ENCODE data around the gene GH2.

GH2 gene

DNA sequence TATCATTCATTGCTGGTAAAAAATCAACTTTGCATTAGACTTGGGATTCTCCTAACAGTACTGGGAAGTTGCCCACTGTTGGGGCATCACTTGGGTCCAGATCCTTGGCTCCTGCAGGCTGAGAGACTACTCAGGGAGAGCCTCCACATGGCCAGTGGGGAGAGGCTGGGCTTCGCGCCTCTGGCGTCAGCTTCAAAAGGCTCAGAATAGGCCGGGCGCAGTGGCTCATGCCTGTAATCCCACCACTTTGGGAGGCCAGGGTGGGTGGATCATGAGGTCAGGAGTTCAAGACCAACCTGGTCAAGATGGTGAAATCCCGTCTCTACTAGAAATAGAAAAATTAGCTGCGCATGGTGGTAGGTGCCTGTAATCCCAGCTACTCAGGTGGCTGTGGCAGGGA is 32.7 kb upstream of the GH2 start:
- H3K27me3 ChIP-seq (ENCODE audit: insufficient read depth, low read length) = no peaks in the 10 kb centered on the region; the same call in 1 of the 2 replicates
- no peaks in the 10 kb centered on the region for H3K79me2 ChIP-seq (ENCODE audit: insufficient read depth, low read length)
- no peaks in the 10 kb centered on the region for H3F3A ChIP-seq (ENCODE audit: insufficient read depth, low read length)
- H3K36me3 ChIP-seq (ENCODE audit: insufficient read depth, low read length) = no peaks in the 10 kb centered on the region
- no peak overlapping the region for H3K27ac ChIP-seq (ENCODE audit: low read depth, low read length, poor library complexity, severe bottlenecking)
- H3K9me3 ChIP-seq (ENCODE audit: low read length) = no peaks in the 10 kb centered on the region
- no peaks in the 10 kb centered on the region for H3K9me2 ChIP-seq (ENCODE audit: low read depth, low read length)
- H3K9ac ChIP-seq (ENCODE audit: low read length) = no peak overlapping the region
- no peak overlapping the region for H3K4me2 ChIP-seq (ENCODE audit: low read length)
- H2AFZ ChIP-seq (ENCODE audit: low read length) = no peak overlapping the region
- TF ChIP-seq, protein P1, sequence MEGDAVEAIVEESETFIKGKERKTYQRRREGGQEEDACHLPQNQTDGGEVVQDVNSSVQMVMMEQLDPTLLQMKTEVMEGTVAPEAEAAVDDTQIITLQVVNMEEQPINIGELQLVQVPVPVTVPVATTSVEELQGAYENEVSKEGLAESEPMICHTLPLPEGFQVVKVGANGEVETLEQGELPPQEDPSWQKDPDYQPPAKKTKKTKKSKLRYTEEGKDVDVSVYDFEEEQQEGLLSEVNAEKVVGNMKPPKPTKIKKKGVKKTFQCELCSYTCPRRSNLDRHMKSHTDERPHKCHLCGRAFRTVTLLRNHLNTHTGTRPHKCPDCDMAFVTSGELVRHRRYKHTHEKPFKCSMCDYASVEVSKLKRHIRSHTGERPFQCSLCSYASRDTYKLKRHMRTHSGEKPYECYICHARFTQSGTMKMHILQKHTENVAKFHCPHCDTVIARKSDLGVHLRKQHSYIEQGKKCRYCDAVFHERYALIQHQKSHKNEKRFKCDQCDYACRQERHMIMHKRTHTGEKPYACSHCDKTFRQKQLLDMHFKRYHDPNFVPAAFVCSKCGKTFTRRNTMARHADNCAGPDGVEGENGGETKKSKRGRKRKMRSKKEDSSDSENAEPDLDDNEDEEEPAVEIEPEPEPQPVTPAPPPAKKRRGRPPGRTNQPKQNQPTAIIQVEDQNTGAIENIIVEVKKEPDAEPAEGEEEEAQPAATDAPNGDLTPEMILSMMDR (IDR thresholded peaks at IDR 0.05; ENCODE audit: low read length) = no peak
- TF ChIP-seq EZH2 (IDR thresholded peaks at IDR 0.05; ENCODE audit: borderline replicate concordance, low read length) = no peak
- H3K4me3 ChIP-seq (ENCODE audit: low read depth, low read length, poor library complexity, severe bottlenecking) = no peak overlapping the region
- peaks cover 18% of the 10 kb centered on the region for H3K4me1 ChIP-seq (ENCODE audit: insufficient read depth, low read length, severe bottlenecking)
- H4K20me1 ChIP-seq (ENCODE audit: insufficient read depth, low read length) = no peaks in the 10 kb centered on the region

DNA sequence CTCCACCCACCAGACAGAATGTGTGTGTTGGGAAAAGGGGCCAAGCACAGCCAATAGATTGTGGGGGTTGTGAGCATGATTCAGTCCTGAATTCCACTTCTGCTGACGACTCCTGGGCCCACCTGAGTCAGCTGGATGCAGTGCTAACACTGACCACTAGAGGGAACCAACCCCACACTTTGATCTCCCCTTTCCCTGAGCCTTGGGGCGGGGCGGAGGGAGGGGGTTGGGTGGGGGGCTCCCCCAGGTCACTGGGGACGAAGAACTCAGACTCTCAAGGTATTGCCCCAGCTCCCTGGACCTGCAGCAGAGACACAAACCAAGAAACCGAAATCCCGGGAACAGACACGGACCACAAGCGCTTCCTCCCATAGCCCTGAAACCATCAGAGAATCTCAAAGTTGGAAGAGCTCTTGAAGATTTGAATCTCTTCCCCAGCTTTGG is 29.9 kb upstream of the GH2 start:
- Histone ChIP-seq H2AFZ (ENCODE audit: low read length) (no peak overlapping the region), H3K27ac (ENCODE audit: low read depth, low read length, poor library complexity, severe bottlenecking) (no peak overlapping the region), H3K4me3 (ENCODE audit: low read depth, low read length, poor library complexity, severe bottlenecking) (no peak overlapping the region), H3K4me2 (ENCODE audit: low read length) (no peak overlapping the region), H3K79me2 (ENCODE audit: insufficient read depth, low read length) (no peaks in the 10 kb centered on the region), H3K4me1 (ENCODE audit: insufficient read depth, low read length, severe bottlenecking) (peaks cover 12% of the 10 kb centered on the region), H3K36me3 (ENCODE audit: insufficient read depth, low read length) (no peaks in the 10 kb centered on the region), H3K9me3 (ENCODE audit: low read length) (no peaks in the 10 kb centered on the region), H3K9ac (ENCODE audit: low read length) (no peak overlapping the region), H3F3A (ENCODE audit: insufficient read depth, low read length) (no peaks in the 10 kb centered on the region), H3K9me2 (ENCODE audit: low read depth, low read length) (no peaks in the 10 kb centered on the region), H4K20me1 (ENCODE audit: insufficient read depth, low read length) (no peaks in the 10 kb centered on the region), H3K27me3 (ENCODE audit: insufficient read depth, low read length) (no peaks in the 10 kb centered on the region; the same call in 1 of the 2 replicates)
- TF ChIP-seq, protein P1 (IDR thresholded peaks at IDR 0.05; ENCODE audit: low read length) = peak; percentile 42; the same call in 1 of the 2 replicates
- TF ChIP-seq EZH2 (IDR thresholded peaks at IDR 0.05; ENCODE audit: borderline replicate concordance, low read length) = no peak

DNA sequence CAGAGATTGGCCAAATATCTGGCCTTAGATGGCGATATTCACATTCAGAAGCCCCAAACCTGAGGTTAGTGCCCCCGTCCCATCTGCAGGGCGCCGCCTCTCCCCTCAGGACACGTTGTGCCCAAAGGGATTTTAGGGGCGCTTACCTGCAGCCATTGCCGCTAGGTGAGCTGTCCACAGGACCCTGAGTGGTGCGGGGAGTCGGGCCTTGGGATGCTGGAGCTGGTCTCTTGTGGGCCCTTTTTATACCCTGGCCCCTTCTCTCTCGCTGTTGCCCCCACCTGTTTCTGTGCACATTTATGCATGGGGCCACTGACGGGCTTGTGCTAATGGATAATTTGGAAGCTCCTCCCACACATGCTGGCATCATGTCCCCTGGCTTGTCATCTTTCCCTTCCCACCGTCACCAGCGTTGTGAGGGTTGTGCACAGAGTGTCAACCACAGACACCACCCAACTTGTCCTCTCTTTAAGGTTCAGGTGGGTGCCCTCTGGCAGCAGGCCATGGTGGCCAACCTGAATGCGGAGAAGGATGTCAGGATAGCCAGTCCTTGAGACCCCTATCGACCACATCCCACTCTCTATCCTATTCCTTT is 29.4 kb upstream of the GH2 start, which contains the start of gene CSHL1:
Gene CSHL1, minus strand, starts transcription at position 218 of the 595 bp plus-strand sequence. Its CDS starts 62 bp downstream, at position 156.
- no peak within 1 kb of the TSS for H3K4me3 ChIP-seq (ENCODE audit: low read depth, low read length, poor library complexity, severe bottlenecking)
- no peak within 1 kb of the TSS for H3K27ac ChIP-seq (ENCODE audit: low read depth, low read length, poor library complexity, severe bottlenecking)
- H3K9me2 ChIP-seq (ENCODE audit: low read depth, low read length) = no peaks in the 10 kb centered on the region
- no peak within 1 kb of the TSS for H3K4me2 ChIP-seq (ENCODE audit: low read length)
- no peaks in the 10 kb centered on the region for H3K79me2 ChIP-seq (ENCODE audit: insufficient read depth, low read length)
- no peaks in the 10 kb centered on the region for H3K9me3 ChIP-seq (ENCODE audit: low read length)
- H2AFZ ChIP-seq (ENCODE audit: low read length) = no peak within 1 kb of the TSS
- no peaks in the 10 kb centered on the region for H3K36me3 ChIP-seq (ENCODE audit: insufficient read depth, low read length)
- H3K27me3 ChIP-seq (ENCODE audit: insufficient read depth, low read length) = no peaks in the 10 kb centered on the region; the same call in 1 of the 2 replicates
- no peaks in the 10 kb centered on the region for H3F3A ChIP-seq (ENCODE audit: insufficient read depth, low read length)
- peaks cover 10% of the 10 kb centered on the region for H3K4me1 ChIP-seq (ENCODE audit: insufficient read depth, low read length, severe bottlenecking)
- no peak within 1 kb of the TSS for H3K9ac ChIP-seq (ENCODE audit: low read length)
- H4K20me1 ChIP-seq (ENCODE audit: insufficient read depth, low read length) = no peaks in the 10 kb centered on the region
- TF ChIP-seq, protein P1 (IDR thresholded peaks at IDR 0.05; ENCODE audit: low read length) = no peak
- TF ChIP-seq EZH2 (IDR thresholded peaks at IDR 0.05; ENCODE audit: borderline replicate concordance, low read length) = no peak

Measured in OCI-LY1 (cell line).